Measurements from ENCODE around the gene PBX3. TPM values are rescaled to one million over a fixed set of nuclear protein-coding genes. Genes with fewer than 3 reads are reported as not detected.

The PBX3 gene
- polyA plus RNA-seq, 3 donors from 2014 or later: 5.7 to 7.0 (median 6.2) TPM

DNA sequence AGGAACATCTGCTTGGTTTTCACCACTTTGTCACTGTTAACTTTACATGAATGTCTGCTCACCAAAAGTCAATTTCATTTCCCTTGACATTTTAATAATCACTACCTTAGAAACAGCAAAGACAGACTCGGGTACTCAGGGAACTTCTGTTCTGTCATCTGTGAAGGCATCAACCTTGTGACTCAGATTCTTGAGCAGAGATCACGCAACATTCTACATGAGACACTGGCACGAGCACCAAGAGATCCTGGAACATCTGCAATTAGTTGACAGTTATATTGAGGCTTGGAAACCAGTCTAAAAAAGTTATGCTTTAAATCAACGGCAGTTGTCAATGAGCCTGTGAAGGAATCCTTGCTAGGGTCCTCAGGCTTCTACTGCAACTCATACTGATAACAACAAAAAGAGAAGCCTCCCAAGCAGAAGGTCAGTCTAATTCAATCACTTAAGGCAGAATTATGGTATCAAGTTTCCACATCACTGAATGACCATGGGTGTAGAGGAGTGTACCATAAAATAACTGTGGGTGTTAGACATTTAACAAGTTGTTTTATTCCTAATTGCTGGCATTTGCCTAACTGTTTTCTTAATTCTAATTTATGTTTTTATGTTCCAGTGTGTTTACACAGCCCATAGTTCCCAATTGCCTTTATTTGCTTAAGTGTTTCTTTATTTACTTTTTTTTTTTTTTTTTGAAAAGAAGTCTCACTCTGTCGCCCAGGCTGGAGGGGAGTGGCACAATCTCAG, 3.3 kb upstream of the PBX3 start:
- no peak overlapping the region for H3K27ac Mint-ChIP-seq
- DNase-seq: no peak
- H3K36me3 Mint-ChIP-seq: no peaks in the 10 kb centered on the region
- peaks cover 10 to 21% of the 10 kb centered on the region in 2 donors for H3K4me1 Mint-ChIP-seq
- no peak overlapping the region for H3K4me3 Mint-ChIP-seq
- H3K9me3 Mint-ChIP-seq: peaks cover 0 to 2% (median 0%) of the 10 kb centered on the region in 6 donors
- H3K27me3 Mint-ChIP-seq (ENCODE audit: low read depth in 3 of 3): peaks cover 7 to 14% (median 13%) of the 10 kb centered on the region in 3 donors

DNA sequence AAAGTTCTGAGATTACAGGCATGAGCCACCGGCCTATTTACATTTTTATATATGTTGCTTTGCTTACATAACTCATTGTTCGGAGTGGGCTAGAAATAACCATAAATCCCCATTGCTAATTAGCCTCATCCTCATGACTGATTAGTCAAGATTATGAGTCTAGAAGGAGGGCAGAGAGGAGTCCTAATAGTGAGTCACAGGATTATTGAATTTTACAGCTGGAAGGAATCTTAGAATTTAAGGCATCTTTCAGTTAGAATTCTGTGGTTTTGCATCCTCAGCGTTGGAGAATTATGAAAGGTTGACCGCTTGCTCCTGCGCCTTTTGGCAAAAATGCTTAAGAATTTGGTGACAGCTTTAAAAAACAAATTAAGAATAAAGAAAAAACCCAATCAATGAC, 2.6 kb upstream of the PBX3 start:
- no peaks in the 10 kb centered on the region for H3K9me3 Mint-ChIP-seq
- H3K36me3 Mint-ChIP-seq: no peaks in the 10 kb centered on the region
- peaks cover 17 to 29% of the 10 kb centered on the region in 2 donors for H3K4me1 Mint-ChIP-seq
- DNase-seq: no peak
- peak overlapping the region in 1 of 6 donors; percentile 39 for H3K27ac Mint-ChIP-seq
- H3K4me3 Mint-ChIP-seq: peak overlapping the region in 3 of 5 donors; percentile 5 to 95 (median 16)
- peaks cover 9 to 15% (median 14%) of the 10 kb centered on the region in 3 donors for H3K27me3 Mint-ChIP-seq (ENCODE audit: low read depth in 3 of 3)

DNA sequence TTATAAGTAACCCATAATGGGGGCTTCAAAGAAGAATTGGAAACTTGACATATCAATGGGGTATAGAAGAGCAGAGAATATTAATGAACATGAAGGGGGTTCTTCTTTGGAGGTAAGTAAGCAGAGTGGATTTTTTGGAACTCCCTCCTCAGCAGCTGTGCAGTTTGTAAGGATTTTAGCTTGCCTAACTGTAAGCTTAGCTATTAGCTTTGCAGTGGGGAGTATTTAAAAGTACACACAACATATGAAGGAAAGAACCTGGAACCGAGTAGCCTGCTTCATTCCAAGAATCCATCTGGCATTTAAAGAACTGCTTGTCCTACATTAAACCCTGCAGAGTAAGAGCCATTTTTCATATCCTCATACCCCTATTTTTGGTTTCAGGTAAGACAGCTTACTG, 2.2 kb upstream of the PBX3 start:
- no peaks in the 10 kb centered on the region for H3K36me3 Mint-ChIP-seq
- peaks cover 17 to 33% of the 10 kb centered on the region in 2 donors for H3K4me1 Mint-ChIP-seq
- peak overlapping the region; percentile 95 to 96 (median 95) for H3K4me3 Mint-ChIP-seq
- peaks cover 9 to 16% (median 14%) of the 10 kb centered on the region in 3 donors for H3K27me3 Mint-ChIP-seq (ENCODE audit: low read depth in 3 of 3)
- peak overlapping the region in 4 of 6 donors; percentile 39 to 94 (median 77) for H3K27ac Mint-ChIP-seq
- DNase-seq: no peak
- no peaks in the 10 kb centered on the region for H3K9me3 Mint-ChIP-seq

DNA sequence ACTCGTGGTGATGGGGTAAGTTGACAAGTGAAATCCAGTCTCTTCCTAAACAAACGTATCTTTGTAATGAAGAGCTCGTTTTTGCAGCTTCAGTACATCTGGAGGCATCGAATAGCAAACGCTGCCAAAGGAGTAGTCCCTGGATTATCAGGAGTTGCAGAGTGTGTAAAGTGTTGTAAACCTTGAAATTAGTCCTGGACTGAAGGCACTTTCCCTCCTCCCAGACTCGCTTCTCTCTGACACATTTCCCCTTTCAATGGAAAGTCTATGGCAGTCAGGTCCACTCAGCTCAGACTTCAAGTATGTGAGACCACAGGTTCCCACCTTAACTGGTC, 1.5 kb upstream of the PBX3 start:
- peaks cover 9 to 16% (median 14%) of the 10 kb centered on the region in 3 donors for H3K27me3 Mint-ChIP-seq (ENCODE audit: low read depth in 3 of 3)
- H3K27ac Mint-ChIP-seq: peak overlapping the region in 4 of 6 donors; percentile 68 to 94 (median 86)
- H3K4me1 Mint-ChIP-seq: peaks cover 21 to 39% of the 10 kb centered on the region in 2 donors
- H3K9me3 Mint-ChIP-seq: no peaks in the 10 kb centered on the region
- peak overlapping the region; percentile 95 to 96 (median 95) for H3K4me3 Mint-ChIP-seq
- no peak for DNase-seq
- no peaks in the 10 kb centered on the region for H3K36me3 Mint-ChIP-seq

DNA sequence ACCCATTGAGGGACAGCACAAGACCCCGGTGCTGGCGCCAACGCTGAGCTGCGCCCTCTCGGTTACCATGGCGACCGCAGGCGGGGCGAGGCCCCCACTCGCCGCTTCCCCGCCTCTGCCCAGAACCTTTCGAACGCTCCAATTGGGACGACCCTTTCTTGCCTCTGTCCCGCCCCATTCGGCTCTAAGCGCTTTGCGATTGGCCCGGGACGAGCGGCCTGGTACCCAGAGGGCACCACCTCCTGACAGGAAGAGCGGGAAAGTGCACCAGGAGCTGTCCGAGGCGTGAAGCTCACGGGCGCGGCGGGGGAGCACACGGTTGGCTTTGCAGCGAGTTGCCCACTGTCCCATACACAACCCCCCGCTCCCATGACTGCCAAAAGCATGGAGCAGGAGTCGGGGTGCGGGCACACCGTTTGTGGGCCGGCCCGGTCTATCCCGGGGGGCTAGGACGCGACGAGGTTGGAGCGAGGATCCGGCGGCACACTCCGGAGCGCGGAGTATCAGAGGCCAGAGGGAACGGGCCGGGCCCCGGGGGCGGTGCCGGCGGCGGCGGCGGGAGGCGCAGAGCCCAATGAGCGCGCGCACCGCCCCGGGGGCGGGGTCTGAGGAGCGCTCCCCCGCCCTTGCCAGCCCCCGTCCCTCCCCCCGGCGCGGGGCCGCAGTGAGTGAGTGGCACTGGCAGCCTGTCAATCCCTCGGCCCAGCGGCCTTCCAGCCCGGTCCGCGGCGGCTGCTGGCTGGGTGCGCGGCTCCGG, 978 bp upstream of the PBX3 start:
- peak; percentile 91 to 93 (median 92) for DNase-seq
- no peaks in the 10 kb centered on the region for H3K36me3 Mint-ChIP-seq
- H3K4me3 Mint-ChIP-seq: peak overlapping the region; percentile 95 to 96 (median 95)
- peaks cover 23 to 43% of the 10 kb centered on the region in 2 donors for H3K4me1 Mint-ChIP-seq
- H3K9me3 Mint-ChIP-seq: no peaks in the 10 kb centered on the region
- H3K27ac Mint-ChIP-seq: peak overlapping the region; percentile 68 to 94 (median 88)
- peaks cover 9 to 15% (median 14%) of the 10 kb centered on the region in 3 donors for H3K27me3 Mint-ChIP-seq (ENCODE audit: low read depth in 3 of 3)

DNA sequence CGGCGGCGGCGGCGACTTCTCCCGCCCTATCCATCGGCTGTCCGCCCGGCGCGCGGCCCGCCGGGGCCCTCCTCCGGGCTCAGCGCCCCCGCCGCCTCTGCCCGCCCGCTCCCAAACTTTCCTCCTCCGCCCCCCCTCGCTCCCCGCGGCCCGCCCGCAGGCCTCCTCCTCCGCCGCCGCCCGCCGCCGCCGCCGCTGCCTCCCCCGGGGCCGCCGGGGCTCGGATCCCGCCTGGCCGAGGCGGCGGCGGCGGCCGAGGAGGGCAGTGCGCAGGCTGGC, 460 bp upstream of the PBX3 start:
- Mint-ChIP-seq H3K9me3 (no peaks in the 10 kb centered on the region), H3K4me1 (peaks cover 23 to 43% of the 10 kb centered on the region in 2 donors), H3K4me3 (peak overlapping the region in 2 of 5 donors; percentile 95 to 96), H3K27me3 (ENCODE audit: low read depth in 3 of 3) (peaks cover 9 to 15% (median 14%) of the 10 kb centered on the region in 3 donors), H3K27ac (no peak overlapping the region), H3K36me3 (no peaks in the 10 kb centered on the region)
- DNase-seq: no peak

DNA sequence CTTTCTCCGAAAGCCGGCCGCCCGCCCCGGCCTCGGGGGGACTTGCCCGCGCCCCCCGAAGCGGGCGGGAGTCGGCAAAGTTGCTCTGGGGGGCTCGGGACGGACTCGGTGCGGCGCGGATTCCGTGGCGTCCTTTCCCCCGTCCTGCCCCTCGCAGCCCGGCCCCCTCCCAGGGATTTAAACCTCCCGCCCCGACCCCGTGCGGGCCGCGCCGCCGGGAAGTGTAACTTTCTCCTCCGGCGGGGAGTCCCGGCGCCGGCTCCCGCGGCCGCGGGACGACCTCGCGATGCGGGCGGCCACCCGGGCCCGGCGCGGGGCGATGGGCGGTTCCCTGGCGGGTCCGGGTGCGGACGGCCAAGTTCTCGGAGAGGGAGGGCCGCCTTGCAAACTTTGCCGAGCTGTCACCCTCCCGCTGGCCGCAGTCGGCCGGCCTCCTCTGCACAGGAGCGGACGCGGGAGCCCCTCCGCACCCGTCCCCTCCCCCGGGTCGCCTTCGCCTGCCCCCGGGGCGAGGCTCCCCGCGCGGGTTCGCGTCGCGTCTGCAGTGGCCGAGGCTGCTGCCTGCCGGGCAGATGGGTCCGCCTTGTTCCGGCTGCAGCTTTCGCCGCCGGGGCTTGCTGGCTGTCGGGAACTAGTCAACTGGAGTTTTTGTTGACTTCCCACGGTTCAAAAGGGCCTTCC, 732 bp downstream of the PBX3 start:
- H3K9me3 Mint-ChIP-seq: no peaks in the 10 kb centered on the region
- H3K4me1 Mint-ChIP-seq: peaks cover 23 to 48% of the 10 kb centered on the region in 2 donors
- peak overlapping the region; percentile 91 to 96 (median 94) for H3K4me3 Mint-ChIP-seq
- H3K27me3 Mint-ChIP-seq (ENCODE audit: low read depth in 3 of 3): peaks cover 9 to 15% (median 9%) of the 10 kb centered on the region in 3 donors
- peak; percentile 33 to 43 (median 42) for DNase-seq
- no peaks in the 10 kb centered on the region for H3K36me3 Mint-ChIP-seq
- H3K27ac Mint-ChIP-seq: peak overlapping the region; percentile 61 to 90 (median 85)

DNA sequence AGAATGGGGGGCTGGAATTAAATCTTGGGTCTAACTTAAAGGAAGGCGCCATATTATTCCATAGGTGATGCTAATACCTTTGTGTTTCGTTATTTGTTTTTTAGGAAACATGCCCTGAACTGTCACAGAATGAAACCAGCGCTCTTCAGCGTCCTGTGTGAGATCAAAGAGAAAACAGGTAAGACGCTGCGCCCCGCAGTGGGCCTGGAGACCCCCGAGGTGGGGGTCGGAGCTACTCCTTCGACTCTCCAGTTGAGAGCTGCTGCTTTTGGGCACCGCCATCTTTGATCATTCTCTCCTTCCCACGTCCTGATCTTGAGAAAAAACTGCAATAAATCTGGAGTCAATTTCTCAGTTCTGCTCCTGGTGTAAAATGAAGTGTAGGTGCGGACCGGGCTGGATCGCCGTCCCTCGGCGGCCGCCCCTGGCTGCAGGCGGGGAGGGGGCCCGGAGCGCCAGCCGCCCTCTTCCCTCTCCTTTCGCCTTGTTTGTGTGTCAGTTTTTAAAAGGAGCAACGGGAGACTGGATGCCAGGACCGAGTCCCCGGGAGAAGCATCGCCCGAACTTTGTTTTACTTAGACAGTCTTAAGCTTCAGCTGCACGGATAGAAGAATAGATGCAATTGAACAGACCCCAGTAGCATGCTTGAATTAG, 1.4 kb downstream of the PBX3 start:
- Mint-ChIP-seq H3K9me3 (no peaks in the 10 kb centered on the region), H3K27me3 (ENCODE audit: low read depth in 3 of 3) (peaks cover 9 to 15% (median 9%) of the 10 kb centered on the region in 3 donors), H3K4me1 (peaks cover 23 to 48% of the 10 kb centered on the region in 2 donors), H3K27ac (peak overlapping the region; percentile 61 to 90 (median 85)), H3K4me3 (peak overlapping the region; percentile 91 to 96 (median 94)), H3K36me3 (peaks cover 0 to 3% (median 0%) of the 10 kb centered on the region in 3 donors)
- peak in 1 of 3 donors; percentile 3 for DNase-seq

DNA sequence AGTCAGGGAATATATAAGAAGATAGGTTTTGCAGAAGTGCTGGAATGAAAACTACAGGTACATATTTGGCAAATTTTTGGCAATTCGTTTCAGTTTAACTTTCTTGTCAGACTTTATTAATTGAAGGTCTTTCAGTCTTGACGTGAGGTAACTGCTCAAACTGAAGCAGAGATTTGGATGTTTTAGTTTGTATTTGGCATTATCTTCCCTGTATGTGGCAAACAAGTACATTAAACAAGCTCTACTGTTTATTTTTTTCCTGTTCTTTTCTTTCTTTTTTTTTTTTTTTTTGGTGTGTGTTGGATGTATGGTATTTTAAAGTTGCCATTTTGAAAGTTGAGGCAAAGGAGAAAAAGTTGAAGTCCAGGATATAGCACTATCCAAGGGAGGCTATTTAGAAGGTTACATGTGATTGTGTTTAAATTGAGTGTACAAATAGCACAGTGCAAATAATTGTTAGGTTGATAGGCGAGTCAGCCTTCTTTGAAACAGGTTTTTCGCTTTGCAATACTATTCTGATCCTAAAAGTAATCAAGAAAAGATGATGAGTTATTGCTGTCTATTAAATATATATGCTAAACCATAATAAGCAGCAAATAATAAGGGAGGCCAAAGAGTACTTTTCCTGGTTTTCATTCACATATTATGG, 2.2 kb downstream of the PBX3 start:
- H3K4me3 Mint-ChIP-seq: peak overlapping the region; percentile 91 to 96 (median 94)
- peak overlapping the region in 4 of 6 donors; percentile 45 to 83 (median 69) for H3K27ac Mint-ChIP-seq
- no peaks in the 10 kb centered on the region for H3K9me3 Mint-ChIP-seq
- H3K27me3 Mint-ChIP-seq (ENCODE audit: low read depth in 3 of 3): peaks cover 9 to 15% (median 9%) of the 10 kb centered on the region in 3 donors
- H3K36me3 Mint-ChIP-seq: peaks cover 0 to 3% (median 0%) of the 10 kb centered on the region in 3 donors
- no peak for DNase-seq
- H3K4me1 Mint-ChIP-seq: peaks cover 23 to 48% of the 10 kb centered on the region in 2 donors

DNA sequence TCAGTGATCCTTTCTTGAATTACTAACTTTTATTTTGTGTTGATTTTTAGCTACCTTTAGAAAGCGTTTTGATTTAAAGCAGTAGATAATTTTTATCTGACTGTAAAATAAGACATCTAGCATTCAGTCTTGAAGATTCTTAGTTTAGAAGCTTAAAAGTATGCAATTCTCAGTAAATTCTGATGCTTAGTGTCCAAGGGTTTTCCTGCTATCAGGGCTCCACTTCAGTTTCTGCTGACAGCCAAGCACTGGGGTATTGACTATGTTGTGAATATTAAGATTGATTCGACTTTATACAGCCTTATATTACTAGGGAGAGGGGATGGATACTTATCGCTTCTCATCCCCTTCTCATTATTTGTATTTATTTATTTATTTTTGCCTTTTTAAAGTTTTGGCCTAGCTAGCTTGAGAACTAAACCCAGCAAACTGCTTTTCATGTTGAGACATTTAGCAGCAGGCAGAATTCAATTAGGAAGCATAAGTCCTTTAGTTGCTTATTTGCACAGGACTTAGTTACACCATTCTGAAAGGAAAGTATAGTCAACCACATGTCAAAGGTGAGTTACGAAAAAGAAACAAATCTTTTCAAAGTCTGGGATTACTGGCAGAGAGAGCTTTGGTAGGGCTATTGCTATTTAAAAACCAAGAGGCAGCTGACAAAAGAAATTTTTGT, 2.9 kb downstream of the PBX3 start:
- DNase-seq: no peak
- no peaks in the 10 kb centered on the region for H3K9me3 Mint-ChIP-seq
- peak overlapping the region in 1 of 6 donors; percentile 58 for H3K27ac Mint-ChIP-seq
- peak overlapping the region in 3 of 5 donors; percentile 56 to 91 (median 80) for H3K4me3 Mint-ChIP-seq
- H3K36me3 Mint-ChIP-seq: peaks cover 0 to 3% (median 0%) of the 10 kb centered on the region in 3 donors
- H3K27me3 Mint-ChIP-seq (ENCODE audit: low read depth in 3 of 3): peaks cover 9 to 15% (median 9%) of the 10 kb centered on the region in 3 donors
- H3K4me1 Mint-ChIP-seq: peaks cover 23 to 43% of the 10 kb centered on the region in 2 donors

DNA sequence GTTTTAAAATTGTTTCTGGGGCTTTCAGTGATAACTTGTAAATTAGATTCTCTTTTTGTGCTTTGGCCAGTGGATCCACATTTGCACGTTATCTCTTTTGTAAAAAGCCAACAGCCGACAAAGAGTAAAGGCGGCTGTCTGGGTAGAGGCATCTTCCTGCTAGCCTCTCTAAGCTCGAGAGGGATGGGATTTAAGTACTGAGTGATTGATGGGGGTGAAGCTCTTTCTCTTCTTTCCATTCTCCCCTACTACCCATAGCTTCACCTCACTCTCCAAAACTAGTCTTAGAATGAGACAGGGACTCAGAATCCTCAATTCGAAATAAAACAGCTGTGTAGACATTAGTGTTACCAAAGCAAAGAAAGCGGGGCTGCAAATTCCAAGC, 3.4 kb downstream of the PBX3 start:
- no peak overlapping the region for H3K27ac Mint-ChIP-seq
- DNase-seq: no peak
- H3K4me1 Mint-ChIP-seq: peaks cover 20 to 37% of the 10 kb centered on the region in 2 donors
- H3K36me3 Mint-ChIP-seq: peaks cover 0 to 3% (median 0%) of the 10 kb centered on the region in 3 donors
- H3K9me3 Mint-ChIP-seq: no peaks in the 10 kb centered on the region
- H3K27me3 Mint-ChIP-seq (ENCODE audit: low read depth in 3 of 3): peaks cover 9 to 13% (median 9%) of the 10 kb centered on the region in 3 donors
- peak overlapping the region in 2 of 5 donors; percentile 2 to 3 for H3K4me3 Mint-ChIP-seq

DNA sequence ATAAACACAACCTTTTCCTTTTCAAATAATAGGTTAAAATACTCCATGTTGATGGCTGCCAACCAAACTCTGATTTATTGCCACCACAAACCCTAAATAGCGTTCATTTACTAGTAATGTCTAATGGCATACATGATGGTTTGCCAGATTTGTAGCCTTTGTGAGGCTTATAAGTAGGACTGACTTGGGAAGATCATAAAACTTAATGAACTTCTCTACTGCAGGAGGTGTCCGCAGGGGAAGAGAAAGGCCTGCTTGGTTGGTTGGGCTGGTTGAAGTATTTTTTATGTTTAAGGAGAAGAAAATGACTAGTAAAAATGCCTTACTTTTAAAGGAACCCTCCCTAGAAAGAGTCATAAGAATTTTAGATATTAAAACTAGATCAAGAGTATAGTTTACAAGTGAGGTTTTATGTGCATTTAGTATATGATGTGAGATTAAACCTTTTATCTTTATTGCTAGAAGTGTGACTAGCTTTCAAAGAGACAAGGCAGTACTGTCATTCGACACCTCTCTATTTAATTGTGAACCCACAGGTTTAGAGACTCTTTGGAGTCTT, 5.0 kb downstream of the PBX3 start:
- Mint-ChIP-seq H3K27me3 (ENCODE audit: low read depth in 3 of 3) (peaks cover 3 to 9% (median 3%) of the 10 kb centered on the region in 3 donors), H3K9me3 (no peaks in the 10 kb centered on the region), H3K36me3 (peaks cover 0 to 5% (median 3%) of the 10 kb centered on the region in 3 donors), H3K4me1 (peaks cover 18 to 33% of the 10 kb centered on the region in 2 donors), H3K4me3 (no peak overlapping the region), H3K27ac (no peak overlapping the region)
- no peak for DNase-seq
